H9 (cell line): ENCODE results near the gene CCM2. TPM values are rescaled to one million over a fixed set of nuclear protein-coding genes. Genes with fewer than 3 reads are reported as not detected.

ENCODE experiments used
- DNase-seq: peaks from one replicate; pipeline ENCODE4 v3.0.0-alpha.2; 2017
- H2AFZ ChIP-seq: one replicate; pipeline ENCODE4 v1.6.1; 2013; ENCODE audit warnings: mild to moderate bottlenecking, low read length, control low read depth, moderate library complexity
- H2AK5ac ChIP-seq: 2 replicates; pipeline ENCODE4 v1.6.1; 2013; ENCODE audit warnings: low read length, control low read depth, mixed read lengths; ENCODE audit not compliant: insufficient read length
- H2BK120ac ChIP-seq: one replicate; pipeline ENCODE4 v1.6.1; 2013; ENCODE audit warnings: low read depth, mild to moderate bottlenecking, low read length, control low read depth, inconsistent platforms; ENCODE audit not compliant: poor library complexity, severe bottlenecking
- H2BK12ac ChIP-seq: 2 replicates; pipeline ENCODE4 v1.6.1; 2013; ENCODE audit warnings: low read length, control low read depth, mixed read lengths, low read depth; ENCODE audit not compliant: insufficient read length
- H2BK15ac ChIP-seq: 2 replicates; pipeline ENCODE4 v1.6.1; 2013; ENCODE audit warnings: low read depth, low read length, control low read depth
- H2BK20ac ChIP-seq: one replicate; pipeline ENCODE4 v1.6.1; 2013; ENCODE audit warnings: low read depth, mild to moderate bottlenecking, low read length, control low read depth, inconsistent platforms; ENCODE audit not compliant: poor library complexity, severe bottlenecking
- H2BK5ac ChIP-seq: 2 replicates; pipeline ENCODE4 v1.6.1; 2013; ENCODE audit warnings: low read length, control low read depth, mixed read lengths; ENCODE audit not compliant: insufficient read length
- H3K14ac ChIP-seq: 2 replicates; pipeline ENCODE4 v1.6.1; 2013; ENCODE audit warnings: low read length, control low read depth; ENCODE audit not compliant: insufficient read depth
- H3K18ac ChIP-seq: 2 replicates; pipeline ENCODE4 v1.6.1; 2013; ENCODE audit warnings: low read depth, mild to moderate bottlenecking, mixed read lengths, low read length, control low read depth; ENCODE audit not compliant: insufficient read length
- H3K23ac ChIP-seq: 2 replicates; pipeline ENCODE4 v1.6.1; 2013; ENCODE audit warnings: low read length, control low read depth, mixed read lengths, low read depth; ENCODE audit not compliant: insufficient read length
- H3K23me2 ChIP-seq: 2 replicates; pipeline ENCODE4 v1.6.1; 2013; ENCODE audit warnings: low read depth, mild to moderate bottlenecking, mixed read lengths, low read length, control low read depth; ENCODE audit not compliant: insufficient read length, poor library complexity, severe bottlenecking
- H3K27ac ChIP-seq: 2 replicates; pipeline ENCODE4 v1.5.1; 2013; ENCODE audit warnings: low read length, control low read depth, mixed read lengths, low read depth; ENCODE audit not compliant: insufficient read length
- H3K27me3 ChIP-seq: 2 replicates; pipeline ENCODE4 v1.6.1; 2013; ENCODE audit warnings: low read length, control low read depth, inconsistent platforms; ENCODE audit not compliant: insufficient read depth
- H3K4ac ChIP-seq: 2 replicates; pipeline ENCODE4 v1.6.1; 2013; ENCODE audit warnings: low read depth, mild to moderate bottlenecking, control low read depth, inconsistent platforms, low read length, moderate library complexity
- H3K4me1 ChIP-seq: 2 replicates; pipeline ENCODE4 v1.6.1; 2013; ENCODE audit warnings: low read length, control low read depth, inconsistent platforms; ENCODE audit not compliant: insufficient read depth
- H3K4me2 ChIP-seq: 2 replicates; pipeline ENCODE4 v1.6.1; 2013; ENCODE audit warnings: low read length, control low read depth, mixed read lengths; ENCODE audit not compliant: insufficient read length, insufficient read depth
- H3K56ac ChIP-seq: 2 replicates; pipeline ENCODE4 v1.6.1; 2013; ENCODE audit warnings: low read depth, mild to moderate bottlenecking, mixed read lengths, low read length, control low read depth; ENCODE audit not compliant: insufficient read length
- H3K79me1 ChIP-seq: 2 replicates; pipeline ENCODE4 v1.6.1; 2013; ENCODE audit warnings: low read depth, mild to moderate bottlenecking, moderate library complexity, low read length, control low read depth, inconsistent platforms; ENCODE audit not compliant: insufficient read depth, poor library complexity, severe bottlenecking
- H3K79me2 ChIP-seq: 2 replicates; pipeline ENCODE4 v1.6.1; 2013; ENCODE audit warnings: low read length, control low read depth, inconsistent platforms; ENCODE audit not compliant: insufficient read depth
- H3K9ac ChIP-seq: 2 replicates; pipeline ENCODE4 v1.6.1; 2013; ENCODE audit warnings: low read length, control low read depth, mixed read lengths; ENCODE audit not compliant: insufficient read length; ENCODE audit errors: extremely low read depth
- H3K9me3 ChIP-seq: one replicate; pipeline ENCODE4 v1.6.1; 2013; ENCODE audit warnings: low read depth, low read length, inconsistent platforms; ENCODE audit not compliant: control insufficient read depth
- H3T11ph ChIP-seq: one replicate; pipeline ENCODE4 v1.6.1; 2013; ENCODE audit warnings: mild to moderate bottlenecking, low read length, control low read depth, inconsistent platforms
- H4K20me1 ChIP-seq: one replicate; pipeline ENCODE4 v1.6.1; 2013; ENCODE audit not compliant: control insufficient read depth, insufficient read length, insufficient read depth
- H4K5ac ChIP-seq: 2 replicates; pipeline ENCODE4 v1.6.1; 2013; ENCODE audit warnings: low read depth, mild to moderate bottlenecking, mixed read lengths, low read length, control low read depth; ENCODE audit not compliant: insufficient read length
- H4K8ac ChIP-seq: replicated peaks from 2 replicates; pipeline ENCODE4 v1.6.1; 2013; ENCODE audit warnings: low read length, control low read depth, mixed read lengths, low read depth; ENCODE audit not compliant: insufficient read length
- H4K91ac ChIP-seq: 2 replicates; pipeline ENCODE4 v1.6.1; 2013; ENCODE audit warnings: low read depth, mild to moderate bottlenecking, moderate library complexity, mixed read lengths, low read length, control low read depth; ENCODE audit not compliant: insufficient read length
- H3K27ac Mint-ChIP-seq, 3 experiments: 2 replicates in 2 of 3; 3 replicates in 1 of 3; pipeline ENCODE4 v1.8.0; 2020 to 2021; ENCODE audit warnings: mixed read lengths in 3 of 3, mild to moderate bottlenecking in 1 of 3, moderate library complexity in 1 of 3
- H3K27me3 Mint-ChIP-seq: 2 replicates; pipeline ENCODE4 v1.8.0; 2021; ENCODE audit warnings: low read depth, mild to moderate bottlenecking, moderate library complexity, mixed read lengths
- H3K36me3 Mint-ChIP-seq, 3 experiments: 2 replicates in 2 of 3; 3 replicates in 1 of 3; pipeline ENCODE4 v1.8.0; 2020 to 2021; ENCODE audit warnings: low read depth in 3 of 3, mixed read lengths in 3 of 3; ENCODE audit not compliant: insufficient read depth in 1 of 3
- H3K4me1 Mint-ChIP-seq, 2 experiments: 2 replicates each; pipeline ENCODE4 v1.8.0; 2020; ENCODE audit warnings: mixed read lengths in 2 of 2
- H3K4me3 Mint-ChIP-seq, 2 experiments: 2 replicates in 1 of 2; 3 replicates in 1 of 2; pipeline ENCODE4 v1.8.0; 2020 to 2021; ENCODE audit warnings: mild to moderate bottlenecking in 2 of 2, mixed read lengths in 2 of 2, moderate library complexity in 1 of 2
- H3K9me3 Mint-ChIP-seq, 2 experiments: 2 replicates in 1 of 2; 3 replicates in 1 of 2; pipeline ENCODE4 v1.8.0; 2020; ENCODE audit warnings: mild to moderate bottlenecking in 2 of 2, mixed read lengths in 2 of 2, moderate library complexity in 1 of 2
- WGBS: extraction: QIAGEN DNeasy Blood & Tissue Kit; methylation state at CpG from one replicate; pipeline ENCODE4 v1.1.7; 2013; ENCODE audit warnings: missing lambda C conversion rate, low lambda C conversion rate, mixed read lengths; ENCODE audit not compliant: insufficient read length; ENCODE audit errors: extremely low coverage; 5-methylcytosine and 5-hydroxymethylcytosine counted together
- total RNA-seq: library from RNA; stranded (reverse); gene quantifications from 2 replicates; pipeline ENCODE4 v1.2.1, GENCODE V29; 2021
- TF ChIP-seq, protein P1 (sequence below): fragments of 200-600 bp; sonication (generic); conservative IDR thresholded peaks from 3 replicates; pipeline ENCODE4 v1.8.0; 2021; ENCODE audit warnings: antibody characterized with exemption, mild to moderate bottlenecking

The CCM2 gene
- total RNA-seq, 1 experiment from 2014 or later: 30.4 TPM

DNA sequence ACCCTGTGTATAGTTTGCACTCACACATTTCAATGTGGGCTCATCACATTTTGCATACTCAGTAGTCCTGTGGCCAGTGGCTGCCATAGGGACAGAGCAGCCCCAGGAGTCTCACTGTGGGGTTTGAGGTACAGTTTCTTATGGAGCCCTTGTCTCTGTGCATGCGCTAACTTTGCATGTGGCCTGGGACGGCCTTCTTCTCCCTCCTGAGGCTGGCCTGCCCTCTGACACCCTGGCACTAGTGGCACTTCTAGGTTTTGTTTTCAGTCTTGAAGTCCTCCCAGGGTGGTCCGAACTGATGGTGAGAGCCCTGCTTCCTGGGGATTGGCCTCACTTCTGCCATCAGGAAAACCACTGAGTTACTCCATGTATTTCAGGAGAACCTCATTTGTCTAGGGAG is 67.6 kb downstream of the CCM2 start:
- Histone ChIP-seq H3K18ac (no peak overlapping the region), H3T11ph (no peak overlapping the region), H2BK5ac (no peak overlapping the region), H3K56ac (no peak overlapping the region), H3K23me2 (no peaks in the 10 kb centered on the region), H2BK20ac (no peak overlapping the region), H3K27ac (no peak overlapping the region), H2BK120ac (no peak overlapping the region), H4K20me1 (no peaks in the 10 kb centered on the region), H4K5ac (no peak overlapping the region), H4K91ac (no peak overlapping the region), H3K23ac (no peak overlapping the region), H2AK5ac (no peak overlapping the region), H3K9me3 (no peaks in the 10 kb centered on the region), H2BK12ac (no peak overlapping the region), H3K14ac (no peak overlapping the region), H3K79me1 (no peaks in the 10 kb centered on the region), H3K27me3 (no peaks in the 10 kb centered on the region), H3K9ac (no peak overlapping the region), H3K4me1 (no peaks in the 10 kb centered on the region), H2AFZ (no peak overlapping the region), H3K4me2 (no peak overlapping the region), H4K8ac (no peak overlapping the region), H2BK15ac (no peak overlapping the region), H3K4ac (no peak overlapping the region), H3K79me2 (no peaks in the 10 kb centered on the region)
- no peaks in the 10 kb centered on the region for H3K4me1 Mint-ChIP-seq
- H3K36me3 Mint-ChIP-seq: peaks cover 0 to 33% (median 30%) of the 10 kb centered on the region in 3 experiments; a peak in 6 of 7 replicates
- TF ChIP-seq, protein P1, sequence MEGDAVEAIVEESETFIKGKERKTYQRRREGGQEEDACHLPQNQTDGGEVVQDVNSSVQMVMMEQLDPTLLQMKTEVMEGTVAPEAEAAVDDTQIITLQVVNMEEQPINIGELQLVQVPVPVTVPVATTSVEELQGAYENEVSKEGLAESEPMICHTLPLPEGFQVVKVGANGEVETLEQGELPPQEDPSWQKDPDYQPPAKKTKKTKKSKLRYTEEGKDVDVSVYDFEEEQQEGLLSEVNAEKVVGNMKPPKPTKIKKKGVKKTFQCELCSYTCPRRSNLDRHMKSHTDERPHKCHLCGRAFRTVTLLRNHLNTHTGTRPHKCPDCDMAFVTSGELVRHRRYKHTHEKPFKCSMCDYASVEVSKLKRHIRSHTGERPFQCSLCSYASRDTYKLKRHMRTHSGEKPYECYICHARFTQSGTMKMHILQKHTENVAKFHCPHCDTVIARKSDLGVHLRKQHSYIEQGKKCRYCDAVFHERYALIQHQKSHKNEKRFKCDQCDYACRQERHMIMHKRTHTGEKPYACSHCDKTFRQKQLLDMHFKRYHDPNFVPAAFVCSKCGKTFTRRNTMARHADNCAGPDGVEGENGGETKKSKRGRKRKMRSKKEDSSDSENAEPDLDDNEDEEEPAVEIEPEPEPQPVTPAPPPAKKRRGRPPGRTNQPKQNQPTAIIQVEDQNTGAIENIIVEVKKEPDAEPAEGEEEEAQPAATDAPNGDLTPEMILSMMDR: no peak
- no peak for DNase-seq
- no peak overlapping the region for H3K4me3 Mint-ChIP-seq
- no peaks in the 10 kb centered on the region for H3K9me3 Mint-ChIP-seq
- WGBS: no CpG with 5 or more reads among the region's 3 CpGs
- 0 out of 7 replicates have a peak overlapping the region, but pooled peaks of 1 of the 3 experiments have one; percentile 28 for H3K27ac Mint-ChIP-seq
- no peaks in the 10 kb centered on the region for H3K27me3 Mint-ChIP-seq
